Measurements from ENCODE around the gene PPP1R14C. TPM values are rescaled to one million over a fixed set of nuclear protein-coding genes. Genes with fewer than 3 reads are reported as not detected.

The PPP1R14C gene
- total and polyA plus RNA-seq, 2 experiments from 2014 or later, result 8.2 to 10.1 TPM

DNA sequence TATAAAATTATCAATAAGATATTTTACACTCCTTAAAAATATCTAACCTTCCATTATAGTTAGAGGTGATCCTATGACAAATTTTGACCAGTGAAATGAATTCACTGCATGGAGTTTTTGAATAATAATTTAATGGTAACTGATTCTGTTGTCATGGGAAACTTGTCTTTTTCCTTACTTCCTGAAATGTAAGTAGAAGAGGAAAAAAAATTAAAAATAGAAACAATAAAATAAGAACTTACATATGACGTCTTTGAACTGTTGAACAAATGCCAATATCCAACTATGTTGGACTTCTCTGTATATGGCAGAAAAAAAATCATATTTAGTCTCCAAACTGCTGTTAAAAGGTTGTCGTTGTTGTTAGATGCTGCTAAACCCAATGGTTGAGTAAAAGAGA is 26.3 kb downstream of the PPP1R14C start:
- no peaks in the 10 kb centered on the region for H3K36me3 ChIP-seq (ENCODE audit: low read depth)
- no peaks in the 10 kb centered on the region for H3K27me3 ChIP-seq (replicated peaks; ENCODE audit: insufficient read depth)
- TF ChIP-seq EZH2phosphoT487 (IDR thresholded peaks at IDR 0.05; ENCODE audit: insufficient read depth, low read depth) (no peak), EZH2 (IDR thresholded peaks at IDR 0.05; ENCODE audit: insufficient read depth, poor library complexity, severe bottlenecking) (no peak)
- H3K9me3 ChIP-seq (ENCODE audit: low read depth), result no peaks in the 10 kb centered on the region
- no peak overlapping the region for H2AFZ ChIP-seq
- H3F3A ChIP-seq (ENCODE audit: insufficient read depth), result peaks cover 14% of the 10 kb centered on the region
- H3K9ac ChIP-seq, result no peak overlapping the region
- in situ Hi-C loops (cut with MboI), result no loop called here
- no peak for DNase-seq
- peak overlapping the region; percentile 56 for H3K4me2 ChIP-seq (ENCODE audit: unreplicated experiment)
- no peaks in the 10 kb centered on the region for H3K9me2 ChIP-seq (ENCODE audit: insufficient read depth)
- H3K4me1 ChIP-seq (ENCODE audit: insufficient read depth), result peaks cover 14% of the 10 kb centered on the region
- H3K27ac ChIP-seq, result peak overlapping the region; percentile 60
- 29 to 37% methylated on average over 2 of the region's 2 CpGs for WGBS, 2 experiments (ENCODE audit: low coverage in 1 of 2, low lambda C conversion rate in 2 of 2, missing lambda C conversion rate in 2 of 2)
- H3K79me2 ChIP-seq (ENCODE audit: insufficient read depth), result peaks cover 7% of the 10 kb centered on the region
- peak overlapping the region; percentile 20; the same call in 1 of the 2 replicates for H3K4me3 ChIP-seq
- no peaks in the 10 kb centered on the region for H4K20me1 ChIP-seq (ENCODE audit: insufficient read depth)

DNA sequence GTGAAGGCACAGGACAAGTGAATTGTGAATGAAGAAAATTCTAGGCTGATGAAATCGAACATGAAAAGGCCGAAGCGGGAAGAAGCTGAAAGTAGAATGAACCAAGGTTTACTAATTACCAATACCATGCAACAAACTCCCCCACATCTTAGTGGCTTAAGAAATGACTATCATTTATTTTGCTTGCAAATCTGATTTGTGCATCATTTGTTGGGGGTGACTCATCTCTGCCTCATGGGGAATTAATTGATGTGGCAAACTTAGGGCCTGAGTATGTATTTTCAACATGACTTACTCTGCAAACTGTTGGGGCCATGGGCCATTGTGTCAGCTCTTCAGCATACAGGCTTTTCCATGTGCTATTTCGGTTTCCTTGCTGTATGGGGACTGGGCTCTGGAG is 26.8 kb downstream of the PPP1R14C start:
- peaks cover 14% of the 10 kb centered on the region for H3K4me1 ChIP-seq (ENCODE audit: insufficient read depth)
- H3K27me3 ChIP-seq (replicated peaks; ENCODE audit: insufficient read depth), result no peaks in the 10 kb centered on the region
- no peak overlapping the region for H2AFZ ChIP-seq
- H4K20me1 ChIP-seq (ENCODE audit: insufficient read depth), result no peaks in the 10 kb centered on the region
- H3K36me3 ChIP-seq (ENCODE audit: low read depth), result no peaks in the 10 kb centered on the region
- DNase-seq, result peak; percentile 94
- no peak for TF ChIP-seq EZH2phosphoT487 (IDR thresholded peaks at IDR 0.05; ENCODE audit: insufficient read depth, low read depth)
- no peak for TF ChIP-seq EZH2 (IDR thresholded peaks at IDR 0.05; ENCODE audit: insufficient read depth, poor library complexity, severe bottlenecking)
- in situ Hi-C loops (cut with MboI), result no loop called here
- H3K4me2 ChIP-seq (ENCODE audit: unreplicated experiment), result peak overlapping the region; percentile 59
- H3K9me3 ChIP-seq (ENCODE audit: low read depth), result no peaks in the 10 kb centered on the region
- peaks cover 3% of the 10 kb centered on the region; the same call in 1 of the 2 replicates for H3K79me2 ChIP-seq (ENCODE audit: insufficient read depth)
- WGBS, 2 experiments (ENCODE audit: low coverage in 1 of 2, low lambda C conversion rate in 2 of 2, missing lambda C conversion rate in 2 of 2), result 44 to 49% methylated on average over 4 of the region's 4 CpGs
- peaks cover 14% of the 10 kb centered on the region for H3F3A ChIP-seq (ENCODE audit: insufficient read depth)
- H3K9ac ChIP-seq, result no peak overlapping the region
- H3K27ac ChIP-seq, result peak overlapping the region; percentile 60
- H3K9me2 ChIP-seq (ENCODE audit: insufficient read depth), result no peaks in the 10 kb centered on the region
- peak overlapping the region; percentile 20; the same call in 1 of the 2 replicates for H3K4me3 ChIP-seq

DNA sequence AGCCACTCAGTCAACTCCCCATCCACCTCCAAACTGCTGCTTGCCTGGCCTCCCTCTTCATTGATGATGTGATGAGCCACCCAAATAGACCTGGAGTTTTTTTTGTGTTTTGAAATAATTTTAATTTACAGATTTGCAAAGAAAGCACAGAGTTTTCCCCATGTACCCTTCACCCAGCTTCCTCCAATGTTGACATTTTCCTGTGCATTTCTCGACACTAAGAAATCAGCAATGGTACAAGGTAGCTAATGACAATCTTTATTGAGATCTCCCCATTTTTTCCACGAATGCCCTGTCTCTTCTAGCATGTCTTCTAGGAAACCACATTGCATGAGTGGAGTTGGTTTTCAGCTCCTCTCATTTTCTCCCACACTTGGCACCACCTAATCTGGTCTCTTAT is 30.1 kb downstream of the PPP1R14C start:
- Histone ChIP-seq H3K9me3 (ENCODE audit: low read depth) (no peaks in the 10 kb centered on the region), H3F3A (ENCODE audit: insufficient read depth) (peaks cover 14% of the 10 kb centered on the region), H3K4me3 (no peak overlapping the region), H3K9ac (no peak overlapping the region), H3K27ac (no peak overlapping the region), H3K36me3 (ENCODE audit: low read depth) (no peaks in the 10 kb centered on the region), H3K4me2 (ENCODE audit: unreplicated experiment) (no peak overlapping the region), H4K20me1 (ENCODE audit: insufficient read depth) (no peaks in the 10 kb centered on the region), H3K4me1 (ENCODE audit: insufficient read depth) (peaks cover 14% of the 10 kb centered on the region), H3K27me3 (replicated peaks; ENCODE audit: insufficient read depth) (no peaks in the 10 kb centered on the region), H3K9me2 (ENCODE audit: insufficient read depth) (no peaks in the 10 kb centered on the region), H2AFZ (no peak overlapping the region), H3K79me2 (ENCODE audit: insufficient read depth) (peaks cover 18% of the 10 kb centered on the region)
- in situ Hi-C loops (cut with MboI), result no loop called here
- WGBS, 2 experiments (ENCODE audit: low coverage in 1 of 2, low lambda C conversion rate in 2 of 2, missing lambda C conversion rate in 2 of 2), result 84 to 96% methylated on average over 2 of the region's 2 CpGs
- no peak for TF ChIP-seq EZH2 (IDR thresholded peaks at IDR 0.05; ENCODE audit: insufficient read depth, poor library complexity, severe bottlenecking)
- no peak for TF ChIP-seq EZH2phosphoT487 (IDR thresholded peaks at IDR 0.05; ENCODE audit: insufficient read depth, low read depth)
- no peak for DNase-seq

- no peaks in the 10 kb centered on the region for H4K20me1 ChIP-seq (ENCODE audit: insufficient read depth)
- H3K9me3 ChIP-seq (ENCODE audit: low read depth), result no peaks in the 10 kb centered on the region
- H3K79me2 ChIP-seq (ENCODE audit: insufficient read depth), result peaks cover 23% of the 10 kb centered on the region
- no peaks in the 10 kb centered on the region for H3K36me3 ChIP-seq (ENCODE audit: low read depth)
- 0 out of 2 replicates have a peak, but pooled peaks cover 7% of the 10 kb centered on the region for H3K4me1 ChIP-seq (ENCODE audit: insufficient read depth)
- in situ Hi-C loops (cut with MboI), result no loop called here
- H3K9ac ChIP-seq, result no peak overlapping the region
- 93% methylated on average over 4 of the region's 4 CpGs for WGBS, 2 experiments (ENCODE audit: low coverage in 1 of 2, low lambda C conversion rate in 2 of 2, missing lambda C conversion rate in 2 of 2)
- no peak for DNase-seq
- no peak overlapping the region for H2AFZ ChIP-seq
- H3K27me3 ChIP-seq (replicated peaks; ENCODE audit: insufficient read depth), result no peaks in the 10 kb centered on the region
- no peaks in the 10 kb centered on the region for H3F3A ChIP-seq (ENCODE audit: insufficient read depth)
- no peak overlapping the region for H3K27ac ChIP-seq
- H3K9me2 ChIP-seq (ENCODE audit: insufficient read depth), result no peaks in the 10 kb centered on the region
- no peak overlapping the region for H3K4me2 ChIP-seq (ENCODE audit: unreplicated experiment)
- TF ChIP-seq EZH2 (IDR thresholded peaks at IDR 0.05; ENCODE audit: insufficient read depth, poor library complexity, severe bottlenecking), result no peak
- no peak for TF ChIP-seq EZH2phosphoT487 (IDR thresholded peaks at IDR 0.05; ENCODE audit: insufficient read depth, low read depth)
- no peak overlapping the region for H3K4me3 ChIP-seq
These were observed 32.8 kb downstream of the PPP1R14C start for GRCh38 chr6:150175586-150176151.

Measured in GM23248 (cell line).